ENCODE data around the gene PSMF1. TPM values are rescaled to one million over a fixed set of nuclear protein-coding genes. Genes with fewer than 3 reads are reported as not detected.

The PSMF1 gene
- polyA plus RNA-seq, 2 donors, result 24.2 to 72.5 TPM

GRCh38 chr20:1191299-1191698 is 72.9 kb downstream of the PSMF1 start:
- no peak overlapping the region for H3K4me3 ChIP-seq (ENCODE audit: low read depth in 1 of 2, low read length in 2 of 2)
- H3K27ac ChIP-seq (ENCODE audit: low read depth in 2 of 2, low read length in 1 of 2), result no peak overlapping the region
- WGBS, 2 donors, result 81 to 82% methylated on average over 3 of the region's 3 CpGs
- no peaks in the 10 kb centered on the region for H3K36me3 ChIP-seq (ENCODE audit: control insufficient read depth in 2 of 2, insufficient read depth in 2 of 2, low read length in 1 of 2)
- no peaks in the 10 kb centered on the region for H3K4me1 ChIP-seq (ENCODE audit: control insufficient read depth in 2 of 2, insufficient read depth in 2 of 2, low read length in 1 of 2)
- peaks cover 0 to 3% of the 10 kb centered on the region in 2 donors for H3K9me3 ChIP-seq (ENCODE audit: control insufficient read depth in 2 of 2, insufficient read depth in 1 of 2, low read depth in 1 of 2, low read length in 1 of 2)
- H3K27me3 ChIP-seq (ENCODE audit: control insufficient read depth in 1 of 2, insufficient read depth in 2 of 2, low read length in 2 of 2), result no peaks in the 10 kb centered on the region

GRCh38 chr20:1195226-1195625 is 76.8 kb downstream of the PSMF1 start:
- H3K27me3 ChIP-seq (ENCODE audit: control insufficient read depth in 1 of 2, insufficient read depth in 2 of 2, low read length in 2 of 2), result no peaks in the 10 kb centered on the region
- H3K36me3 ChIP-seq (ENCODE audit: control insufficient read depth in 2 of 2, insufficient read depth in 2 of 2, low read length in 1 of 2), result no peaks in the 10 kb centered on the region
- no peaks in the 10 kb centered on the region for H3K9me3 ChIP-seq (ENCODE audit: control insufficient read depth in 2 of 2, insufficient read depth in 1 of 2, low read depth in 1 of 2, low read length in 1 of 2)
- no peak overlapping the region for H3K4me3 ChIP-seq (ENCODE audit: low read depth in 1 of 2, low read length in 2 of 2)
- 89 to 95% methylated on average over 1 of the region's 1 CpG for WGBS, 2 donors
- no peaks in the 10 kb centered on the region for H3K4me1 ChIP-seq (ENCODE audit: control insufficient read depth in 2 of 2, insufficient read depth in 2 of 2, low read length in 1 of 2)
- no peak overlapping the region for H3K27ac ChIP-seq (ENCODE audit: low read depth in 2 of 2, low read length in 1 of 2)

- H3K4me3 ChIP-seq (ENCODE audit: low read depth in 1 of 2, low read length in 2 of 2), result no peak overlapping the region
- H3K36me3 ChIP-seq (ENCODE audit: control insufficient read depth in 2 of 2, insufficient read depth in 2 of 2, low read length in 1 of 2), result no peaks in the 10 kb centered on the region
- H3K27me3 ChIP-seq (ENCODE audit: control insufficient read depth in 1 of 2, insufficient read depth in 2 of 2, low read length in 2 of 2), result no peaks in the 10 kb centered on the region
- WGBS, 2 donors, result 79 to 89% methylated on average over 2 of the region's 2 CpGs
- no peaks in the 10 kb centered on the region for H3K9me3 ChIP-seq (ENCODE audit: control insufficient read depth in 2 of 2, insufficient read depth in 1 of 2, low read depth in 1 of 2, low read length in 1 of 2)
- no peak overlapping the region for H3K27ac ChIP-seq (ENCODE audit: low read depth in 2 of 2, low read length in 1 of 2)
- no peaks in the 10 kb centered on the region for H3K4me1 ChIP-seq (ENCODE audit: control insufficient read depth in 2 of 2, insufficient read depth in 2 of 2, low read length in 1 of 2)
Observed at GRCh38 chr20:1196634-1197033, 78.2 kb downstream of the PSMF1 start.

GRCh38 chr20:1197801-1198200 is 79.4 kb downstream of the PSMF1 start:
- Histone ChIP-seq H3K9me3 (ENCODE audit: control insufficient read depth in 2 of 2, insufficient read depth in 1 of 2, low read depth in 1 of 2, low read length in 1 of 2) (no peaks in the 10 kb centered on the region), H3K36me3 (ENCODE audit: control insufficient read depth in 2 of 2, insufficient read depth in 2 of 2, low read length in 1 of 2) (no peaks in the 10 kb centered on the region), H3K4me3 (ENCODE audit: low read depth in 1 of 2, low read length in 2 of 2) (no peak overlapping the region), H3K27me3 (ENCODE audit: control insufficient read depth in 1 of 2, insufficient read depth in 2 of 2, low read length in 2 of 2) (no peaks in the 10 kb centered on the region), H3K4me1 (ENCODE audit: control insufficient read depth in 2 of 2, insufficient read depth in 2 of 2, low read length in 1 of 2) (no peaks in the 10 kb centered on the region), H3K27ac (ENCODE audit: low read depth in 2 of 2, low read length in 1 of 2) (no peak overlapping the region)
- 79 to 85% methylated on average over 7 of the region's 7 CpGs for WGBS, 2 donors

GRCh38 chr20:1198751-1199150 is 80.3 kb downstream of the PSMF1 start:
- no peaks in the 10 kb centered on the region for H3K36me3 ChIP-seq (ENCODE audit: control insufficient read depth in 2 of 2, insufficient read depth in 2 of 2, low read length in 1 of 2)

GRCh38 chr20:1199212-1199873 is 80.9 kb downstream of the PSMF1 start:
- H3K27ac ChIP-seq (ENCODE audit: low read depth in 2 of 2, low read length in 1 of 2), result no peak overlapping the region
- no peaks in the 10 kb centered on the region for H3K27me3 ChIP-seq (ENCODE audit: control insufficient read depth in 1 of 2, insufficient read depth in 2 of 2, low read length in 2 of 2)
- H3K36me3 ChIP-seq (ENCODE audit: control insufficient read depth in 2 of 2, insufficient read depth in 2 of 2, low read length in 1 of 2), result no peaks in the 10 kb centered on the region
- 70 to 71% methylated on average over 7 of the region's 7 CpGs for WGBS, 2 donors
- H3K4me1 ChIP-seq (ENCODE audit: control insufficient read depth in 2 of 2, insufficient read depth in 2 of 2, low read length in 1 of 2), result peaks cover 4 to 8% of the 10 kb centered on the region in 2 donors
- H3K9me3 ChIP-seq (ENCODE audit: control insufficient read depth in 2 of 2, insufficient read depth in 1 of 2, low read depth in 1 of 2, low read length in 1 of 2), result no peaks in the 10 kb centered on the region
- no peak overlapping the region for H3K4me3 ChIP-seq (ENCODE audit: low read depth in 1 of 2, low read length in 2 of 2)

More at GRCh38 chr20:1198751-1199150, 80.3 kb downstream of the PSMF1 start:
- WGBS, 2 donors, result 84 to 96% methylated on average over 5 of the region's 5 CpGs
- Histone ChIP-seq H3K4me3 (ENCODE audit: low read depth in 1 of 2, low read length in 2 of 2) (no peak overlapping the region), H3K4me1 (ENCODE audit: control insufficient read depth in 2 of 2, insufficient read depth in 2 of 2, low read length in 1 of 2) (peaks cover 0 to 4% of the 10 kb centered on the region in 2 donors), H3K27ac (ENCODE audit: low read depth in 2 of 2, low read length in 1 of 2) (no peak overlapping the region), H3K27me3 (ENCODE audit: control insufficient read depth in 1 of 2, insufficient read depth in 2 of 2, low read length in 2 of 2) (no peaks in the 10 kb centered on the region), H3K9me3 (ENCODE audit: control insufficient read depth in 2 of 2, insufficient read depth in 1 of 2, low read depth in 1 of 2, low read length in 1 of 2) (no peaks in the 10 kb centered on the region)

GRCh38 chr20:1199964-1200363 is 81.6 kb downstream of the PSMF1 start:
- WGBS, 2 donors, result 63 to 78% methylated on average over 1 of the region's 1 CpG
- Histone ChIP-seq H3K4me3 (ENCODE audit: low read depth in 1 of 2, low read length in 2 of 2) (no peak overlapping the region), H3K36me3 (ENCODE audit: control insufficient read depth in 2 of 2, insufficient read depth in 2 of 2, low read length in 1 of 2) (no peaks in the 10 kb centered on the region), H3K4me1 (ENCODE audit: control insufficient read depth in 2 of 2, insufficient read depth in 2 of 2, low read length in 1 of 2) (peaks cover 4 to 8% of the 10 kb centered on the region in 2 donors), H3K27ac (ENCODE audit: low read depth in 2 of 2, low read length in 1 of 2) (no peak overlapping the region), H3K27me3 (ENCODE audit: control insufficient read depth in 1 of 2, insufficient read depth in 2 of 2, low read length in 2 of 2) (no peaks in the 10 kb centered on the region), H3K9me3 (ENCODE audit: control insufficient read depth in 2 of 2, insufficient read depth in 1 of 2, low read depth in 1 of 2, low read length in 1 of 2) (no peaks in the 10 kb centered on the region)

GRCh38 chr20:1202762-1203504 is 84.5 kb downstream of the PSMF1 start, which contains the start of gene C20orf202:
Gene C20orf202, plus strand, starts transcription at chr20:1203454. Its CDS starts 132 bp downstream, at chr20:1203586.
- peak within 1 kb of the TSS; percentile 46 to 83 for H3K27ac ChIP-seq (ENCODE audit: low read depth in 2 of 2, low read length in 1 of 2)
- H3K4me3 ChIP-seq (ENCODE audit: low read depth in 1 of 2, low read length in 2 of 2), result no peak within 1 kb of the TSS
- peaks cover 4 to 8% of the 10 kb centered on the region in 2 donors for H3K4me1 ChIP-seq (ENCODE audit: control insufficient read depth in 2 of 2, insufficient read depth in 2 of 2, low read length in 1 of 2)
- H3K9me3 ChIP-seq (ENCODE audit: control insufficient read depth in 2 of 2, insufficient read depth in 1 of 2, low read depth in 1 of 2, low read length in 1 of 2), result no peaks in the 10 kb centered on the region
- no peaks in the 10 kb centered on the region for H3K27me3 ChIP-seq (ENCODE audit: control insufficient read depth in 1 of 2, insufficient read depth in 2 of 2, low read length in 2 of 2)
- WGBS, 2 donors, result 69 to 73% methylated on average over 5 of the region's 5 CpGs
- no peaks in the 10 kb centered on the region for H3K36me3 ChIP-seq (ENCODE audit: control insufficient read depth in 2 of 2, insufficient read depth in 2 of 2, low read length in 1 of 2)

- Histone ChIP-seq H3K27ac (ENCODE audit: low read depth in 2 of 2, low read length in 1 of 2) (peak overlapping the region; percentile 17 to 83), H3K4me3 (ENCODE audit: low read depth in 1 of 2, low read length in 2 of 2) (no peak overlapping the region), H3K4me1 (ENCODE audit: control insufficient read depth in 2 of 2, insufficient read depth in 2 of 2, low read length in 1 of 2) (peaks cover 4 to 8% of the 10 kb centered on the region in 2 donors), H3K27me3 (ENCODE audit: control insufficient read depth in 1 of 2, insufficient read depth in 2 of 2, low read length in 2 of 2) (no peaks in the 10 kb centered on the region), H3K9me3 (ENCODE audit: control insufficient read depth in 2 of 2, insufficient read depth in 1 of 2, low read depth in 1 of 2, low read length in 1 of 2) (no peaks in the 10 kb centered on the region), H3K36me3 (ENCODE audit: control insufficient read depth in 2 of 2, insufficient read depth in 2 of 2, low read length in 1 of 2) (no peaks in the 10 kb centered on the region)
- WGBS, 2 donors, result 48 to 53% methylated on average over 5 of the region's 5 CpGs
Observed at GRCh38 chr20:1203630-1204029, 85.2 kb downstream of the PSMF1 start.
